Astrocyte of the hippocampus (primary cell): ENCODE results near the gene CAMK2D.

Experiments
- DNase-seq: peaks from one replicate; pipeline ENCODE4 v3.0.0; 2011; ENCODE audit warnings: low read depth, low spot score

The CAMK2D gene

GRCh38 chr4:113525521-113525920, 236.0 kb downstream of the CAMK2D start:
- no peak for DNase-seq

GRCh38 chr4:113524505-113525186, 236.9 kb downstream of the CAMK2D start:
- no peak for DNase-seq

GRCh38 chr4:113524096-113524495, 237.4 kb downstream of the CAMK2D start:
- DNase-seq = no peak

GRCh38 chr4:113522433-113522832, 239.1 kb downstream of the CAMK2D start:
- no peak for DNase-seq

- no peak for DNase-seq
Measured at GRCh38 chr4:113513382-113513781, 248.2 kb downstream of the CAMK2D start.

- no peak for DNase-seq
Measured at GRCh38 chr4:113512880-113513279, 248.7 kb downstream of the CAMK2D start.

GRCh38 chr4:113511944-113512343, 249.6 kb downstream of the CAMK2D start:
- DNase-seq = no peak

- no peak for DNase-seq
Measured at GRCh38 chr4:113509851-113510250, 251.7 kb downstream of the CAMK2D start.

- no peak for DNase-seq
Measured at GRCh38 chr4:113505044-113505443, 256.5 kb downstream of the CAMK2D start.

- no peak for DNase-seq
Measured at GRCh38 chr4:113504422-113504821, 257.1 kb downstream of the CAMK2D start.

GRCh38 chr4:113503691-113504090, 257.8 kb downstream of the CAMK2D start:
- no peak for DNase-seq

- no peak for DNase-seq
Measured at GRCh38 chr4:113502906-113503305, 258.6 kb downstream of the CAMK2D start.

GRCh38 chr4:113502476-113502875, 259.1 kb downstream of the CAMK2D start:
- DNase-seq = no peak

GRCh38 chr4:113500424-113500823, 261.1 kb downstream of the CAMK2D start:
- no peak for DNase-seq

GRCh38 chr4:113499696-113500095, 261.8 kb downstream of the CAMK2D start:
- DNase-seq = peak; percentile 76

GRCh38 chr4:113499166-113499565, 262.4 kb downstream of the CAMK2D start:
- DNase-seq = no peak

GRCh38 chr4:113497154-113497884, 264.2 kb downstream of the CAMK2D start:
- DNase-seq = peak; percentile 5

- DNase-seq = no peak
Measured at GRCh38 chr4:113496698-113497097, 264.8 kb downstream of the CAMK2D start.

GRCh38 chr4:113495790-113496189, 265.7 kb downstream of the CAMK2D start:
- DNase-seq = no peak

- no peak for DNase-seq
Measured at GRCh38 chr4:113483131-113483530, 278.4 kb downstream of the CAMK2D start.

- DNase-seq = no peak
Measured at GRCh38 chr4:113482325-113482724, 279.2 kb downstream of the CAMK2D start.

GRCh38 chr4:113481820-113482219, 279.7 kb downstream of the CAMK2D start:
- no peak for DNase-seq

GRCh38 chr4:113480109-113480508, 281.4 kb downstream of the CAMK2D start:
- no peak for DNase-seq
